Fibroblast of villous mesenchyme (primary cell): Measurements from ENCODE around the gene ASB10. TPM values are rescaled to one million over a fixed set of nuclear protein-coding genes. Genes with fewer than 3 reads are reported as not detected.

Source experiments
- DNase-seq: peaks from one replicate; pipeline ENCODE4 v3.0.0-alpha.2; 2010; ENCODE audit warnings: low read depth
- H3K4me3 ChIP-seq: 2 replicates; pipeline ENCODE4 v1.5.1; 2011; ENCODE audit warnings: low read depth, mild to moderate bottlenecking, low read length
- total RNA-seq: library from RNA; depleted of rRNA; stranded (reverse); fragments of >200 nt; gene quantifications from 2 replicates; pipeline ENCODE4 v1.2.3, GENCODE V29; 2012
- TF ChIP-seq, protein P1 (sequence below): IDR thresholded peaks from 2 replicates; pipeline ENCODE4 v1.5.1; 2012; ENCODE audit warnings: low read depth, mild to moderate bottlenecking, low read length; ENCODE audit not compliant: insufficient read depth

Gene ASB10
- total RNA-seq, 1 donor, result not detected

DNA sequence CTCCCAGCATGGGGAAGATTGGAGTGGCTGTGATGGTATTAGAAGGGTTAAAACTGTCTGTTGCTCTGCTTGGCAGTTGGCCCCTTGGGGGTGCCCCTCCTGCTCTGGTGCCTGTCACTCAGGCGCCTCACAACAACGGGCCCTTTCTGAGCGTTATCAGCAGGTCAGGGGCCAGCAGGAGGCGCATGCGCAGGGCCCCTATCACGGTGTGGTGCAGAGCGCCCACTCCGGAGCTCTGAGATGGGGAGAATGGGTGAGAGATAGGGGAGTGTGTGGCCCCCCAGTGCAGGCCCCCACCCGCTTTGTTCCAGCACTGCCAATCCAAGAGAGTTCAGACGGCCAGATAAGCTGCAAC, 44.4 kb downstream of the ASB10 start:
- no peak overlapping the region for H3K4me3 ChIP-seq
- TF ChIP-seq, protein P1, sequence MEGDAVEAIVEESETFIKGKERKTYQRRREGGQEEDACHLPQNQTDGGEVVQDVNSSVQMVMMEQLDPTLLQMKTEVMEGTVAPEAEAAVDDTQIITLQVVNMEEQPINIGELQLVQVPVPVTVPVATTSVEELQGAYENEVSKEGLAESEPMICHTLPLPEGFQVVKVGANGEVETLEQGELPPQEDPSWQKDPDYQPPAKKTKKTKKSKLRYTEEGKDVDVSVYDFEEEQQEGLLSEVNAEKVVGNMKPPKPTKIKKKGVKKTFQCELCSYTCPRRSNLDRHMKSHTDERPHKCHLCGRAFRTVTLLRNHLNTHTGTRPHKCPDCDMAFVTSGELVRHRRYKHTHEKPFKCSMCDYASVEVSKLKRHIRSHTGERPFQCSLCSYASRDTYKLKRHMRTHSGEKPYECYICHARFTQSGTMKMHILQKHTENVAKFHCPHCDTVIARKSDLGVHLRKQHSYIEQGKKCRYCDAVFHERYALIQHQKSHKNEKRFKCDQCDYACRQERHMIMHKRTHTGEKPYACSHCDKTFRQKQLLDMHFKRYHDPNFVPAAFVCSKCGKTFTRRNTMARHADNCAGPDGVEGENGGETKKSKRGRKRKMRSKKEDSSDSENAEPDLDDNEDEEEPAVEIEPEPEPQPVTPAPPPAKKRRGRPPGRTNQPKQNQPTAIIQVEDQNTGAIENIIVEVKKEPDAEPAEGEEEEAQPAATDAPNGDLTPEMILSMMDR, result no peak
- DNase-seq, result no peak

DNA sequence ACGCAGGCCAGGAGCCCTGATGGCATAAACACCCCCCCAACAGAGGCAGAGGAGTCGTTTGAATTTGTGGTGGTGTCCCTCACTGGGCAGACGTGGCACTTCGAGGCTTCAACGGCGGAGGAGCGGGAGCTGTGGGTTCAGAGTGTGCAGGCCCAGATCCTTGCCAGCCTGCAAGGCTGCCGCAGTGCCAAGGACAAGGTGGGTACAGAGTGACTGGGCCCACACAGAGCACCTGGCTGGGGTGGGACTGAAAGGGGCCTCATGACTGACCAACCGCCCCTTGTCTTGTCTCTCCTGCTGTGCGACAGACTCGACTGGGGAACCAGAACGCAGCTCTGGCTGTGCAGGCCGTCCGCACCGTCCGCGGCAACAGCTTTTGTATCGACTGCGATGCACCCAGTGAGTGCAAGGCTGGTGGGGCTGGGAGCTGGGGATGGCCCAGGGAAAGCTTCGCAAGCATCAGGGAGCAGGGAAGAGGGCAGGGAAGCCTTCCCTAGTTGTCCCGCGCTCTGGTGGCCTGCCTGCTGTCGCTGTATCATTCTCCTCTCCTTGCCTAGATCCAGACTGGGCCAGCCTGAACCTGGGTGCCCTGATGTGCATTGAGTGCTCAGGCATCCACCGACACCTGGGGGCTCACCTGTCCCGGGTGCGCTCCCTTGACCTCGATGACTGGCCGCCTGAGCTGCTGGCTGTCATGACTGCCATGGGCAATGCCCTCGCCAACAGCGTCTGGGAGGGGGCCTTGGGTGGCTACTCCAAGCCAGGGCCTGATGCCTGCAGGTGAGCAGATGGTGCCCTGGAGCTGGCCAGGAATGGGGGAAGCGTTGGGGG, 45.0 kb downstream of the ASB10 start:
- no peak for DNase-seq
- H3K4me3 ChIP-seq, result no peak overlapping the region
- TF ChIP-seq, protein P1, result no peak

DNA sequence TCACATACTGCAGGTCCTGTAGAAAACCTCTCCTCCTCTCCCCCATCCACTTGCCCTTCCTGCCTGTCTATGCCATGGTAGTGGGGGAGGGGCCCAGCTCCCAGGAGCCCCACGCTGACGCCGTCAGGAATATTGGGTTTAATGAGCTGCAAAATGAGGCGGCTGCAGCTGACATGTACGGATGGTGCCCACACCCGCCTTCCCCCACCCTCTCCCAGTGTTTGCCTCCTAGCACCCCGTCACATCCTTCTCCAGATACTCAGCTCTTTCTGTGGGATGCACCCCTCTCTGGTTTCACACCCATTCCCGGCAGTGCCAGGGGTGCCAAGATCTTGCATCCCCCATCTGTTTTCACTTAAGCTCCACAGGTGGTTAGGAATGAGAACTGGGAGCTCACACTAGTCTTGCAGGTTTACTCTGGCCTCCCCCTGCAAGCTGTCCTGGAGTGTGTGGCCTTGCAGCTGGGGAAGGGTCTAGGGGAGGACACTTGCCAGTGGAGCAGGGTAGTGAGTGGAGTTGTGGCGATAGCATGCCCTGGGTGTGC, 45.7 kb downstream of the ASB10 start:
- no peak for DNase-seq
- TF ChIP-seq, protein P1, result no peak
- H3K4me3 ChIP-seq, result no peak overlapping the region

DNA sequence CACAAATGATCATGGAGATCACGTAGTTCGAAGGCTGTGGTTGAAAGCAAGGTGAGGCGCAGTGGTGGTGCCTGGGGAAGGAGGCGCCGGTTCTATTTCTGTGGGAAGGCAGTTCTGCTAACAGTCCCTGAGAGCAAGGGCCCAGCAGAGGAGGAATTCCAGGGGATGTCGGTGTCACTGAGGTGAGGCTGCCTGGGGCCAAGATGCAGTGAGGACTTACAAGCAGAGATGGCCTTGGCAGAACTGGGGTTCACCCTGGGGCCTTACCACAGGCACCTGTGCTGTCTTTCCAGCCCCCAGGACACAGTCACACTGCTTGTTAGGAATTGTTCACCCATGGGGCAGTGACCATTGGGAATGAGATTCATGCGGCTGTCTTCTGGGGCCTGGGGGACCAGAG, 46.2 kb downstream of the ASB10 start:
- TF ChIP-seq, protein P1, result no peak
- H3K4me3 ChIP-seq, result no peak overlapping the region
- DNase-seq, result no peak

DNA sequence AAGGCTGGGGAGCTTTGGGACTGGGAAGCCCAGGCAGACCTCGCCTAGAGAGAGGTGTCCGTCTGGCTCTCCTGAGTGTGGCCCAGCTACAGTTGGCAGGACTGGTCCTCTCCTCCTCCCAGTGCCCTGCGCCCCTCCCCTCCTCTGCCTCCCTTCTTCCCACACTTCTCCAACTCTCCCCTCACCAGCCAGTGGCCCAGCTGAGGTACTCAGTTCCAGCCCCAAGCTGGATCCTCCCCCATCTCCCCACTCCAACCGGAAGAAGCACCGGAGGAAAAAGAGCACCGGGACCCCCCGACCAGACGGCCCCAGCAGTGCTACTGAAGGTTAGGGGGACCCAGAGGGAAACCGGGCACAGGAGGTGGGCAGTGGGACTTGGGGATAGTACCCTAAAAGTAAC, 47.3 kb downstream of the ASB10 start:
- TF ChIP-seq, protein P1, result no peak
- DNase-seq, result no peak
- no peak overlapping the region for H3K4me3 ChIP-seq

DNA sequence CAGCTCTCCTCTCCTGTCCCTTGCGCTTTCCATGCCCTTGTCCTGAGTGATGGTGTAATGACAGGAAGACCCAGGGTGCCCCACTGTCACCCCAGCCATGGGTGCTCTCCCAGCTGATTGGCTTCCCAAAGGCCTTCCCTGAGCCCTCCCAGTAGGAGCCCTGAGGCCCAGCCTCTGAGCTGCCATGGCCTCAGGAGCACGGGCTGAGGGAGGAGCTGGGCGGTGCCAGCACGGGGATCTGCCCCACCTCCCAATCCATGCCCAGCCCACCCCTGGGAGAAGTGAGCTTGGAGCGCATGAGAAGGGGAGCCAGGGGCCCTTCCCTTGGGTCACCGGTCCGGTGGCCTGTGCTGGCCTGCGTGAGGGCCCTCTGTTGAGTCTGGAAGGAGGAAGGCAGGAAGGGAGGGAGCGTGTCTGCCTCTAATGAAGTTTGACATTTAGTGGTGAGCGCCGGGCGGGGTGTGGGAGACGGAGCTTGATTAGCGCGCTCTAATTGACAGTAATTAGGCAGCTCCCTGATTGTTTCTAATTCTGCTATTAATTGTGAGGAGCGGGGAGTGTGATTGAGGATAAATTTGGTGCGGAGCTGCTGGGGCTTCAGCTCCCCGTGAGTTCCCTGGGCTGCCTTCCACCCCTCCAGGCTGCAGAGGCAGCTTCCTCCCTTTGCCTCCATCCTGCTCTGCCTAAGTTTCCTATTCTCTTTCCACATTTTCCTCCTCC, 47.8 kb downstream of the ASB10 start:
- no peak overlapping the region for H3K4me3 ChIP-seq
- TF ChIP-seq, protein P1, result no peak
- DNase-seq, result no peak
